K562 (cell line): ENCODE data around the gene ARL17B. TPM values are rescaled to one million over a fixed set of nuclear protein-coding genes. Genes with fewer than 3 reads are reported as not detected.
"Not testable (repeated sequence)": the region's sequence is repeated elsewhere in the genome, so short reads cannot be mapped to it uniquely, and the experiment has no call there.

Source experiments
- ATAC-seq: fragments of 200-7000 bp; cut with Tn5 transposase; 3 replicates; pipeline ENCODE4 v1.9.1; 2020; ENCODE audit warnings: moderate library complexity
- Bru-seq: library from RNA; stranded (reverse); fragments of 400-500 nt; gene quantifications from one replicate; lab custom pipeline; 2021; lab: Mats Ljungman, UMichigan
- BruChase-seq, 2 experiments: library from RNA; stranded (reverse); fragments of 400-500 nt; gene quantifications; one replicate each; lab custom pipeline; 2021; lab: Mats Ljungman, UMichigan
- BruUV-seq: library from RNA; stranded (reverse); fragments of 400-500 nt; replicated peaks from 2 replicates; lab custom pipeline; 2021; lab: Mats Ljungman, UMichigan
- CTCF ChIA-PET: fragments of 300-600 bp; formaldehyde crosslinking; extraction: SDS; loops from one replicate; lab custom pipeline; 2021; ENCODE audit warnings: low intra/inter-chr PET ratio; lab: Yijun Ruan, JAX
- POLR2A ChIA-PET: fragments of 300-600, 350-650 bp; sonication (Branson Sonifier 250); formaldehyde crosslinking; extraction: SDS; loops from one replicate; lab custom pipeline; 2021; ENCODE audit warnings: antibody characterized with exemption, inconsistent platforms; lab: Yijun Ruan, JAX
- DNase-seq, 4 experiments: peaks; one replicate each; pipeline versions ENCODE4 v3.0.0 to v3.0.0-alpha.2; 2011 to 2018; ENCODE audit warnings: low spot score in 3 of 4, mixed read lengths in 3 of 4; ENCODE audit errors: extremely low read depth in 1 of 4
- FAIRE-seq: peaks from 2 replicates; lab custom pipeline; 2011; peaks lifted over from hg19 to GRCh38; lab: Jason Lieb, UNC
- H2AFZ ChIP-seq: 2 replicates; pipeline ENCODE4 v1.6.0; 2011; ENCODE audit warnings: low read depth, low read length, control low read depth, inconsistent platforms
- H3K27ac ChIP-seq: fragments of 200-600 bp; 3 replicates; pipeline ENCODE4 v1.8.0; 2011; ENCODE audit warnings: low read depth, mild to moderate bottlenecking, control low read depth, inconsistent platforms, low read length, moderate library complexity, mixed read lengths; ENCODE audit errors: extremely low read depth
- H3K27me3 ChIP-seq, 2 experiments: fragments of 300-600 bp in 1 of 2; 2 replicates in 1 of 2; 3 replicates in 1 of 2; pipeline versions ENCODE4 v1.6.0 to v1.8.0; 2011; ENCODE audit warnings: inconsistent platforms in 2 of 2, low read length in 2 of 2, mild to moderate bottlenecking in 1 of 2, mixed read lengths in 1 of 2, moderate library complexity in 1 of 2; ENCODE audit not compliant: control insufficient read depth in 2 of 2, insufficient read depth in 2 of 2
- H3K36me3 ChIP-seq: fragments of 300-600 bp; 3 replicates; pipeline ENCODE4 v1.8.0; 2011; ENCODE audit warnings: mild to moderate bottlenecking, low read length, inconsistent platforms; ENCODE audit not compliant: control insufficient read depth, insufficient read depth
- H3K4me1 ChIP-seq, 2 experiments: fragments of 200-600 bp in 1 of 2; replicated peaks in 1 of 2; 2 replicates in 1 of 2; 3 replicates in 1 of 2; pipeline versions ENCODE4 v1.5.1 to v1.8.0; 2011; ENCODE audit warnings: inconsistent platforms in 2 of 2, low read length in 2 of 2, mild to moderate bottlenecking in 1 of 2, mixed read lengths in 1 of 2, moderate library complexity in 1 of 2; ENCODE audit not compliant: control insufficient read depth in 2 of 2, insufficient read depth in 2 of 2
- H3K4me2 ChIP-seq: 2 replicates; pipeline ENCODE4 v1.6.1; 2011; ENCODE audit warnings: low read length, control low read depth, inconsistent platforms, mixed read lengths; ENCODE audit not compliant: insufficient read depth
- H3K4me3 ChIP-seq: fragments of 200-600 bp; sonication (generic), shearing (Covaris generic); 2 replicates; pipeline ENCODE4 v1.5.1; 2016; ENCODE audit warnings: control low read depth, inconsistent platforms
- H3K79me2 ChIP-seq: fragments of 200-600 bp; 3 replicates; pipeline ENCODE4 v1.8.0; 2011; ENCODE audit warnings: low read length, inconsistent platforms; ENCODE audit not compliant: control insufficient read depth, insufficient read depth
- H3K9ac ChIP-seq, 2 experiments: 2 replicates each; pipeline versions ENCODE4 v1.6.0 to v1.6.1; 2011; ENCODE audit warnings: low read depth in 2 of 2, low read length in 2 of 2, control low read depth in 1 of 2, inconsistent platforms in 1 of 2, mild to moderate bottlenecking in 1 of 2, mixed read lengths in 1 of 2; ENCODE audit not compliant: insufficient read depth in 1 of 2
- H3K9me1 ChIP-seq: one replicate; pipeline ENCODE4 v1.6.0; 2011; ENCODE audit warnings: inconsistent platforms, mild to moderate bottlenecking, low read length, moderate library complexity; ENCODE audit not compliant: control insufficient read depth, insufficient read depth
- H3K9me3 ChIP-seq: replicated peaks from 2 replicates; pipeline ENCODE4 v1.5.1; 2011; ENCODE audit warnings: low read depth, low read length, inconsistent platforms; ENCODE audit not compliant: control insufficient read depth, insufficient read depth
- H4K20me1 ChIP-seq: replicated peaks from 2 replicates; pipeline ENCODE4 v1.6.1; 2011; ENCODE audit warnings: low read length, inconsistent platforms, mixed read lengths; ENCODE audit not compliant: control insufficient read depth, insufficient read depth
- CHD2 ChIP-seq: IDR thresholded peaks from 2 replicates; pipeline ENCODE4 v1.6.1; 2011; ENCODE audit warnings: low read depth, low read length
- CREM ChIP-seq: IDR thresholded peaks from 2 replicates; pipeline ENCODE4 v1.6.1; 2014; ENCODE audit warnings: antibody characterized with exemption, low read depth
- MBD2 ChIP-seq: sonication (generic); IDR thresholded peaks from 2 replicates; pipeline ENCODE4 v1.6.1; 2016; ENCODE audit warnings: low read depth, borderline replicate concordance
- SP2 ChIP-seq: IDR thresholded peaks from 2 replicates; pipeline ENCODE4 v1.6.1; 2011; ENCODE audit warnings: mild to moderate bottlenecking, low read depth, low read length, moderate library complexity; ENCODE audit not compliant: poor library complexity, severe bottlenecking; ENCODE audit errors: extremely low read depth
- WGBS: fragments of 100-300 bp; shearing (Covaris generic); methylation state at CpG from one replicate; pipeline ENCODE4 v1.1.6; 2016; ENCODE audit warnings: low coverage, mixed read lengths; ENCODE audit not compliant: insufficient coverage; ENCODE audit errors: missing lambda C conversion rate; 5-methylcytosine and 5-hydroxymethylcytosine counted together
- in situ Hi-C: fragments of 300-500 bp; cut with MboI; formaldehyde crosslinking; loops from 4 replicates; pipeline ENCODE4 v1.15.0; 2018; ENCODE audit warnings: inconsistent platforms, mixed read lengths
- intact Hi-C: fragments of 100-400 bp; cut with micrococcal nuclease; formaldehyde crosslinking; loops from 2 replicates; pipeline ENCODE4 v1.14.2; 2022
- long read RNA-seq, 3 experiments: library from polyadenylated mRNA in 2 of 3; library from RNA in 1 of 3; unstranded in 2 of 3; stranded (forward) in 1 of 3; transcript quantifications; one replicate each; pipeline ENCODE4 v2.0.0, GENCODE V29; 2019 to 2022
- polyA minus RNA-seq, 3 experiments: library from RNA; depleted of rRNA, polyadenylated mRNA; stranded (reverse); fragments of >200 nt; gene quantifications; 2 replicates each; pipeline ENCODE4 v1.2.3, GENCODE V29; 2011
- polyA plus RNA-seq, 8 experiments: library from polyadenylated mRNA; depleted of rRNA in 4 of 8; stranded (reverse) in 5 of 8; unstranded in 3 of 8; fragments of >200 nt; fragmentation: Nextera tagmentation in 2 of 8; fragmentation: Illumina TruSeq in 1 of 8; extraction: Ambion mirVana in 2 of 8; extraction: Trizol in 1 of 8; gene quantifications; 2 replicates each; pipeline versions ENCODE4 v1.2.1 to v1.2.3, GENCODE V29; 2011 to 2014; ENCODE audit warnings: inconsistent platforms in 1 of 8, missing spikeins in 1 of 8
- total RNA-seq, 7 experiments: library from RNA; depleted of rRNA in 6 of 7; stranded (reverse); fragments of >200 nt in 6 of 7; fragmentation: Illumina TruSeq in 2 of 7; extraction: Trizol in 2 of 7; gene quantifications; 2 replicates each; pipeline versions ENCODE4 v1.2.1 to v1.2.3, GENCODE V29; 2011 to 2021; ENCODE audit warnings: low replicate concordance in 1 of 7

ARL17B gene
- 15.3 and 31.1 TPM in 2 replicates for total RNA-seq (2011; cell fraction: chromatin; rRNA removed; ENCODE audit: low replicate concordance)
- 6.5 and 8.8 TPM in 2 replicates for total RNA-seq (2011; cell fraction: nucleolus; rRNA removed)
- total RNA-seq (2011; cell fraction: nucleoplasm; rRNA removed) = 11.1 and 13.6 TPM in 2 replicates
- total RNA-seq (2014; rRNA removed) (4.4 and 8.2 TPM in 2 replicates), total RNA-seq (2014; rRNA removed; fragmentation: Illumina TruSeq; extraction: Trizol) (5.0 and 6.2 TPM in 2 replicates), total RNA-seq (2015; rRNA removed; fragmentation: Illumina TruSeq; extraction: Trizol) (4.0 and 4.5 TPM in 2 replicates), total RNA-seq (2021) (11.9 and 12.1 TPM in 2 replicates), polyA plus RNA-seq (2011; rRNA removed) (5.7 and 8.4 TPM in 2 replicates), polyA plus RNA-seq (2014; fragmentation: Illumina TruSeq; extraction: Trizol) (3.4 and 7.2 TPM in 2 replicates), polyA plus RNA-seq (2014; fragmentation: Nextera tagmentation; extraction: Ambion mirVana) (10 to 100 TPM; 19.3 to 24.2 TPM), polyA plus RNA-seq (2014; rRNA removed) (7.0 and 14.5 TPM in 2 replicates), polyA minus RNA-seq (2011; rRNA and poly(A)+ RNA removed) (3.3 and 4.0 TPM in 2 replicates), Bru-seq, nascent RNA (percentile 44 among the genes with signal in this experiment), BruChase-seq, experiment 1, labeled RNA remaining after a 2-hour chase (percentile 47 among the genes with signal in this experiment), BruChase-seq, experiment 2, labeled RNA remaining after a 6-hour chase (percentile 47 among the genes with signal in this experiment)
- 1.4 and 2.4 TPM in 2 replicates for polyA plus RNA-seq (2011; cell fraction: cytosol; rRNA removed)
- 13.0 and 14.0 TPM in 2 replicates for polyA plus RNA-seq (2011; cell fraction: nucleus; rRNA removed)
- 2.6 and 10.0 TPM in 2 replicates for polyA plus RNA-seq (2012)
- polyA minus RNA-seq (2011; cell fraction: cytosol; rRNA and poly(A)+ RNA removed) = 1.1 and 4.6 TPM in 2 replicates
- 3.9 and 5.1 TPM in 2 replicates for polyA minus RNA-seq (2011; cell fraction: nucleus; rRNA and poly(A)+ RNA removed)
- long read RNA-seq, experiment 1, partial matches to known transcripts = 1 of 16 reads
- long read RNA-seq, experiment 1, other reads (novel, unspliced or antisense) = 14 of 16 reads
- long read RNA-seq, experiment 2, transcript ARL17B-202 (4 exons, 743 nt) = major isoform, 7 of 10 reads
- long read RNA-seq, experiment 2, partial matches to known transcripts = 1 of 10 reads
- long read RNA-seq, experiment 2, other reads (novel, unspliced or antisense) = 2 of 10 reads
- long read RNA-seq, experiment 3, partial matches to known transcripts = 0 of 1 reads
- long read RNA-seq, experiment 3, other reads (novel, unspliced or antisense) = 1 of 1 reads

- TF ChIP-seq MBD2 = peak; percentile 62; the same call in 1 of the 2 replicates
- TF ChIP-seq CREM = 0 out of 2 replicates have a peak, but pooled peaks have one; percentile 17
- TF ChIP-seq SP2 = peak; percentile 34
- TF ChIP-seq CHD2 = peak; percentile 32; the same call in 1 of the 2 replicates
- H3K9me3 ChIP-seq, CTCF ChIA-PET, H3K36me3 ChIP-seq, DNase-seq, BruUV-seq, intact Hi-C loops, H3K9me1 ChIP-seq, H3K79me2 ChIP-seq, H3K27me3 ChIP-seq, H2AFZ ChIP-seq, H3K4me2 ChIP-seq, H3K27ac ChIP-seq, H3K4me1 ChIP-seq, POLR2A ChIA-PET, H4K20me1 ChIP-seq, H3K9ac ChIP-seq, H3K4me3 ChIP-seq: not testable (repeated sequence)
- no CpG with 5 or more reads among the region's 22 CpGs for WGBS
- in situ Hi-C loops = loop anchor here (25.0 kb wide), 1 partner anchor 99 kb away; no protein-coding TSS in a partner anchor
- FAIRE-seq (peak; percentile 100), ATAC-seq (peak; percentile 100)
These were observed at the start of gene ARL17B for GRCh38 chr17:46361755-46362154. TSS of gene ARL17B (minus strand) at chr17:46361766. CDS start at chr17:46358397, 3,369 bp downstream.

GRCh38 chr17:46409864-46410263 is 48.3 kb upstream of the ARL17B start:
- intact Hi-C loops, H3K27ac ChIP-seq, H2AFZ ChIP-seq, H3K4me3 ChIP-seq, H3K9me1 ChIP-seq, H3K4me2 ChIP-seq, H3K4me1 ChIP-seq, BruUV-seq, CTCF ChIA-PET, H3K9me3 ChIP-seq, FAIRE-seq, ATAC-seq, H3K36me3 ChIP-seq, H3K79me2 ChIP-seq, H3K9ac ChIP-seq, POLR2A ChIA-PET, in situ Hi-C loops, H3K27me3 ChIP-seq, DNase-seq, H4K20me1 ChIP-seq: not testable (repeated sequence)
- no CpG with 5 or more reads among the region's 2 CpGs for WGBS

GRCh38 chr17:46407155-46407554 is 45.6 kb upstream of the ARL17B start:
- H3K4me2 ChIP-seq, BruUV-seq, H3K4me1 ChIP-seq, POLR2A ChIA-PET, H3K4me3 ChIP-seq, H3K79me2 ChIP-seq, H3K9me1 ChIP-seq, intact Hi-C loops, H3K9ac ChIP-seq, H2AFZ ChIP-seq, H4K20me1 ChIP-seq, ATAC-seq, H3K27me3 ChIP-seq, H3K27ac ChIP-seq, H3K9me3 ChIP-seq, in situ Hi-C loops, DNase-seq, FAIRE-seq, H3K36me3 ChIP-seq, CTCF ChIA-PET: not testable (repeated sequence)
- WGBS = no CpG with 5 or more reads among the region's 5 CpGs
